ENCODE data around the gene LHX8. TPM values are rescaled to one million over a fixed set of nuclear protein-coding genes. Genes with fewer than 3 reads are reported as not detected.

Gene LHX8
- total and polyA plus RNA-seq, 10 donors: not detected

- Histone ChIP-seq H3K9me3 (peaks cover 0 to 4% (median 0%) of the 10 kb centered on the region in 8 donors), H3K36me3 (no peaks in the 10 kb centered on the region), H3K27me3 (replicated peaks in 1 of 7) (peaks cover 16 to 100% (median 98%) of the 10 kb centered on the region in 7 donors), H3K27ac (no peak overlapping the region), H3K4me3 (no peak overlapping the region), H3K4me1 (peaks cover 0 to 30% (median 19%) of the 10 kb centered on the region in 6 donors)
- intact Hi-C loops (cut with DNase I; ENCODE audit: low total_unique reads): no loop called here
- DNase-seq: no peak
- TF ChIP-seq, protein P1, sequence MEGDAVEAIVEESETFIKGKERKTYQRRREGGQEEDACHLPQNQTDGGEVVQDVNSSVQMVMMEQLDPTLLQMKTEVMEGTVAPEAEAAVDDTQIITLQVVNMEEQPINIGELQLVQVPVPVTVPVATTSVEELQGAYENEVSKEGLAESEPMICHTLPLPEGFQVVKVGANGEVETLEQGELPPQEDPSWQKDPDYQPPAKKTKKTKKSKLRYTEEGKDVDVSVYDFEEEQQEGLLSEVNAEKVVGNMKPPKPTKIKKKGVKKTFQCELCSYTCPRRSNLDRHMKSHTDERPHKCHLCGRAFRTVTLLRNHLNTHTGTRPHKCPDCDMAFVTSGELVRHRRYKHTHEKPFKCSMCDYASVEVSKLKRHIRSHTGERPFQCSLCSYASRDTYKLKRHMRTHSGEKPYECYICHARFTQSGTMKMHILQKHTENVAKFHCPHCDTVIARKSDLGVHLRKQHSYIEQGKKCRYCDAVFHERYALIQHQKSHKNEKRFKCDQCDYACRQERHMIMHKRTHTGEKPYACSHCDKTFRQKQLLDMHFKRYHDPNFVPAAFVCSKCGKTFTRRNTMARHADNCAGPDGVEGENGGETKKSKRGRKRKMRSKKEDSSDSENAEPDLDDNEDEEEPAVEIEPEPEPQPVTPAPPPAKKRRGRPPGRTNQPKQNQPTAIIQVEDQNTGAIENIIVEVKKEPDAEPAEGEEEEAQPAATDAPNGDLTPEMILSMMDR (IDR thresholded peaks at IDR 0.05 in 8 of 11, conservative IDR thresholded peaks at IDR 0.05 in 3 of 11): no peak
- TF ChIP-seq POLR2A (IDR thresholded peaks at IDR 0.05) (no peak), POLR2AphosphoS5 (IDR thresholded peaks at IDR 0.05) (no peak)
- 11 to 15% (median 13%) methylated on average over 23 of the region's 23 CpGs for WGBS, 5 donors
These were observed 1.2 kb upstream of the LHX8 start for GRCh38 chr1:75132812-75133619.

DNA sequence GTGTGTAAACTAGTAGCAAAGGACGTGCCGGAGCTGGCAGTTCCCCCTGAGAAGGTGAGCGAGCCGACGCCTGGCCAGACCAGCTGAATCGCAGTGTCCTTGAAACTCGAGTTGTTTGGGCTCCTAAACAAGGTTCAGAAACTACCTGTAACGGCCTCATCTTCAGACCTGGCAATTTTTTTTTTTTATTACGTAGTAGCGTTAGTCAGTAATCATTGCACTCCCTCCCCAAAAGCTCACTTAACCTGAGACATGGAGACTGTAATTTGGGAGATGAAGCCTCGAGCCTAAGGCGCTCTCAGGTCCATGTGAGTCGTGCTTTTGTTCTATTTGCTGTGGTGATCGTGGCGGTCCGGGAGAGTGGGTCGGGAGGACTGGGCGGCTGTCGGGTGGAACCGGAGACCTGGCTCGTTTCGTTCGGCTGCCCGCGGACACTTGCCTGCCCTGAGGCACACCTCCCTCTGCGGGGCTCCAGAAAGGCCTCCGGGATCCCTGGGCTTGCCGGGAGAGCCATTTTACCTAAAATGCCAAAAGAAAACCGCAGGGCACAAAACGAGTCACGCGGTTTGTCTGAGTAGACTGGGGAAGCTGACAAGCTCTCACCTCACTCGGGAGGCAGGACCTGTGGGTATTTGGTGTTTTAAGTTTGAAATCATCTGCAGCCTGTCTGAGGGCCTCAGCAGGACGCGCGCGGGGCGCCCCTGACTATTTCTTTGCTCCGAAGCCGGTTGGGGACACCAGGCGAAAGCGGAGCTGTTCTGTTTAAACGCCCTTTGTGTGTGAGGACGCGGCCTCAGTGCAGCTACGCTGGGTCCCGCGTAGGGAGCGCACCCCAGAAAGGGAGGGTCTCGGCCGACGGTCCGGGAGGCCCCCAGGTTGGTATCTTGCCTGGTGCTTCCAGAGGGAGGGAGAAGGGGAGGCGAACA is 722 bp downstream of the LHX8 start:
- Histone ChIP-seq H3K4me3 (peak overlapping the region in 7 of 8 donors; percentile 24 to 63 (median 31)), H3K9me3 (peaks cover 0 to 4% (median 0%) of the 10 kb centered on the region in 8 donors), H3K27me3 (replicated peaks in 1 of 7) (peaks cover 14 to 100% (median 94%) of the 10 kb centered on the region in 7 donors), H3K27ac (no peak overlapping the region), H3K36me3 (no peaks in the 10 kb centered on the region), H3K4me1 (peaks cover 0 to 30% (median 19%) of the 10 kb centered on the region in 6 donors)
- 3 to 10% (median 4%) methylated on average over 49 to 54 of the region's 54 CpGs for WGBS, 5 donors
- DNase-seq: no peak
- intact Hi-C loops (cut with DNase I; ENCODE audit: low total_unique reads): no loop called here
- TF ChIP-seq POLR2AphosphoS5 (IDR thresholded peaks at IDR 0.05): peak in 1 of 3 donors; percentile 19
- TF ChIP-seq, protein P1 (IDR thresholded peaks at IDR 0.05 in 8 of 11, conservative IDR thresholded peaks at IDR 0.05 in 3 of 11): no peak

DNA sequence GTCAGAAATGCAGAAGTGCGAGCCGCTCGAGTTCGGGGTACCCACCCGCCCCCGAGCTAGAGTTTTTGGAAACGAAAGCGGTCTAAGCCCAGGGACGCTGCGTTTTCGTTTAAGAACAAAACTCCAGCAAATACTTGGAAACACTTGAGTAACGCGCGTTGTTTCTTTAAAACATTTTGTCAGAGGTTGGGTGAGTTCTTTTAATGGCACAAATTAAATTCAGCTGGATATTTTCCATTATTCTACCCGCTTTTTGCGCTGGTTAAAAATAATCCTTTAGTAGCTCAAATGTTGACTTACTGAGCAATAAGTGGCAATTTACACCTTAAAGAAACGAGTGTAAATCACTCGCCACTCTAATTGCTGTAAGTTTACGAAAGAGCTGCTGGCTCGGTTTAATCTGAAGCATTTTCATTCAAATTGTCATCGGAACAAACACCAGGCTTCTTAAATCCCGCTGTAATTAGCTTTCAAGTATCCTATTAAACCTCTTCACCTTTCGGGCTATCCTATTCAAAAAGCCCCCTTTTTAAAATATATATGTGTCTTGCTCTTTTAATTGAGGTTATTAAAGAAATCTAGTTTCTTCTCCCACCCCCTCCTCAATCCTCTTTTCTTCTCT is 1.5 kb downstream of the LHX8 start:
- 4 to 5% (median 5%) methylated on average over 23 of the region's 23 CpGs for WGBS, 5 donors
- H3K27me3 ChIP-seq (replicated peaks in 1 of 7): peaks cover 8 to 98% (median 86%) of the 10 kb centered on the region in 7 donors
- H3K4me3 ChIP-seq: peak overlapping the region in 7 of 8 donors; percentile 24 to 63 (median 31)
- peaks cover 0 to 30% (median 19%) of the 10 kb centered on the region in 6 donors for H3K4me1 ChIP-seq
- H3K27ac ChIP-seq: no peak overlapping the region
- no peaks in the 10 kb centered on the region for H3K36me3 ChIP-seq
- TF ChIP-seq POLR2A (IDR thresholded peaks at IDR 0.05): no peak
- no peak for TF ChIP-seq POLR2AphosphoS5 (IDR thresholded peaks at IDR 0.05)
- TF ChIP-seq, protein P1 (IDR thresholded peaks at IDR 0.05 in 8 of 11, conservative IDR thresholded peaks at IDR 0.05 in 3 of 11): no peak
- peaks cover 0 to 4% (median 0%) of the 10 kb centered on the region in 8 donors for H3K9me3 ChIP-seq
- intact Hi-C loops (cut with DNase I; ENCODE audit: low total_unique reads): no loop called here
- DNase-seq: no peak

Measured in spleen (tissue), 11 donors.